K562 (cell line): ENCODE results near the gene THADA.

Experiments used
- BCOR ChIP-seq: fragments of 450-650 bp; IDR thresholded peaks from 2 replicates; pipeline ENCODE4 v1.6.1; 2016
- EP400 ChIP-seq: fragments of 450-650 bp; IDR thresholded peaks from 2 replicates; pipeline ENCODE4 v1.6.1; 2017; ENCODE audit warnings: antibody characterized with exemption, mild to moderate bottlenecking, moderate library complexity
- FOXJ2 ChIP-seq: fragments of 200-800 bp; sonication (Bioruptor generic); IDR thresholded peaks from 2 replicates; pipeline ENCODE4 v1.6.1; 2016; ENCODE audit warnings: missing genetic modification characterization, missing compliant biosample characterization
- LARP7 ChIP-seq: fragments of 450-650 bp; IDR thresholded peaks from 2 replicates; pipeline ENCODE4 v1.6.1; 2016
- SNRNP70 ChIP-seq: fragments of 200-400 bp; formaldehyde crosslinking; optimal IDR thresholded peaks from 2 replicates; pipeline ENCODE3; 2017; ENCODE audit warnings: low read depth, low read length
- TRIM28 ChIP-seq: fragments of 450-650 bp; IDR thresholded peaks from 2 replicates; pipeline ENCODE4 v1.6.1; 2017
- ZC3H8 ChIP-seq: fragments of 450-650 bp; IDR thresholded peaks from 2 replicates; pipeline ENCODE4 v1.6.1; 2017
- ZNF282 ChIP-seq: sonication (generic); formaldehyde crosslinking; IDR thresholded peaks from 2 replicates; pipeline ENCODE4 v1.8.1; 2023; ENCODE audit warnings: missing genetic modification reagents
- TF ChIP-seq, protein P1 (sequence below), 3 experiments: IDR thresholded peaks in 2 of 3; conservative IDR thresholded peaks in 1 of 3; 2 replicates each; pipeline ENCODE4 v1.5.1; 2011 to 2012; ENCODE audit warnings: low read length in 3 of 3, mild to moderate bottlenecking in 3 of 3, control low read depth in 2 of 3, improper control_type of control experiment in 1 of 3, inconsistent platforms in 1 of 3, low read depth in 1 of 3, mixed read lengths in 1 of 3, moderate library complexity in 1 of 3; ENCODE audit not compliant: insufficient read depth in 2 of 3
- TF ChIP-seq, protein P2 (sequence below): fragments of 450-650 bp; formaldehyde crosslinking; IDR thresholded peaks from 2 replicates; pipeline ENCODE4 v1.4.0; 2020; ENCODE audit warnings: mild to moderate bottlenecking, moderate library complexity
- TF ChIP-seq, protein P3 (sequence below), 2 experiments: fragments of 450-650 bp; formaldehyde crosslinking in 1 of 2; IDR thresholded peaks; 2 replicates each; pipeline versions ENCODE4 v1.4.0 to v1.6.1; 2014 to 2020; ENCODE audit warnings: mild to moderate bottlenecking in 2 of 2, borderline replicate concordance in 1 of 2, low read depth in 1 of 2

DNA sequence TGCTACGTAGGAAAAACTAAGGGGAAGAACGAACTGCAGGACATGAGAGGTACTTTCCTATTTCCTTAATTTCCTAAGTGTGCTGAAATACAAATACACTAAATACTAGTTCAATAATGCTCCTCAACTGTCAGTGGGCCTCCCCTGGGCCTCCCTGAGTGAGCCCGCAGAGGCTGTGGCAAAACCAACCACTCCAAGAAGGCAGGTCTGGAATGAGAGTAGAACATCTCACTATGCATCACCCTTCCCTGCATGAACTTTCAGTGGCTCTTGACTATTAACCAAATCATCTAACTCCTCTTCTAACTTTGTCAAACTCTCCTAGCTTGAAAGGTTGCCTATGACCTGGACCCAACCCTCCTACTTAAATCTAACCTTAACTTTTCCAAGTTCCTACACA, 84.6 kb downstream of the THADA start:
- TF ChIP-seq FOXJ2 (tag) (no peak), ZNF282 (no peak), LARP7 (no peak), ZC3H8 (no peak), BCOR (no peak), SNRNP70 (no peak), EP400 (no peak), TRIM28 (no peak)
- TF ChIP-seq, protein P1, sequence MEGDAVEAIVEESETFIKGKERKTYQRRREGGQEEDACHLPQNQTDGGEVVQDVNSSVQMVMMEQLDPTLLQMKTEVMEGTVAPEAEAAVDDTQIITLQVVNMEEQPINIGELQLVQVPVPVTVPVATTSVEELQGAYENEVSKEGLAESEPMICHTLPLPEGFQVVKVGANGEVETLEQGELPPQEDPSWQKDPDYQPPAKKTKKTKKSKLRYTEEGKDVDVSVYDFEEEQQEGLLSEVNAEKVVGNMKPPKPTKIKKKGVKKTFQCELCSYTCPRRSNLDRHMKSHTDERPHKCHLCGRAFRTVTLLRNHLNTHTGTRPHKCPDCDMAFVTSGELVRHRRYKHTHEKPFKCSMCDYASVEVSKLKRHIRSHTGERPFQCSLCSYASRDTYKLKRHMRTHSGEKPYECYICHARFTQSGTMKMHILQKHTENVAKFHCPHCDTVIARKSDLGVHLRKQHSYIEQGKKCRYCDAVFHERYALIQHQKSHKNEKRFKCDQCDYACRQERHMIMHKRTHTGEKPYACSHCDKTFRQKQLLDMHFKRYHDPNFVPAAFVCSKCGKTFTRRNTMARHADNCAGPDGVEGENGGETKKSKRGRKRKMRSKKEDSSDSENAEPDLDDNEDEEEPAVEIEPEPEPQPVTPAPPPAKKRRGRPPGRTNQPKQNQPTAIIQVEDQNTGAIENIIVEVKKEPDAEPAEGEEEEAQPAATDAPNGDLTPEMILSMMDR (IDR thresholded peaks at IDR 0.05 in 2 of 3, conservative IDR thresholded peaks at IDR 0.05 in 1 of 3; ENCODE audit: insufficient read depth in 2 of 3, low read depth in 1 of 3, low read length in 3 of 3) = no peak
- TF ChIP-seq, protein P2, sequence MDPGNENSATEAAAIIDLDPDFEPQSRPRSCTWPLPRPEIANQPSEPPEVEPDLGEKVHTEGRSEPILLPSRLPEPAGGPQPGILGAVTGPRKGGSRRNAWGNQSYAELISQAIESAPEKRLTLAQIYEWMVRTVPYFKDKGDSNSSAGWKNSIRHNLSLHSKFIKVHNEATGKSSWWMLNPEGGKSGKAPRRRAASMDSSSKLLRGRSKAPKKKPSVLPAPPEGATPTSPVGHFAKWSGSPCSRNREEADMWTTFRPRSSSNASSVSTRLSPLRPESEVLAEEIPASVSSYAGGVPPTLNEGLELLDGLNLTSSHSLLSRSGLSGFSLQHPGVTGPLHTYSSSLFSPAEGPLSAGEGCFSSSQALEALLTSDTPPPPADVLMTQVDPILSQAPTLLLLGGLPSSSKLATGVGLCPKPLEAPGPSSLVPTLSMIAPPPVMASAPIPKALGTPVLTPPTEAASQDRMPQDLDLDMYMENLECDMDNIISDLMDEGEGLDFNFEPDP (CRISPR knock-in tag) = no peak
- TF ChIP-seq, protein P3, sequence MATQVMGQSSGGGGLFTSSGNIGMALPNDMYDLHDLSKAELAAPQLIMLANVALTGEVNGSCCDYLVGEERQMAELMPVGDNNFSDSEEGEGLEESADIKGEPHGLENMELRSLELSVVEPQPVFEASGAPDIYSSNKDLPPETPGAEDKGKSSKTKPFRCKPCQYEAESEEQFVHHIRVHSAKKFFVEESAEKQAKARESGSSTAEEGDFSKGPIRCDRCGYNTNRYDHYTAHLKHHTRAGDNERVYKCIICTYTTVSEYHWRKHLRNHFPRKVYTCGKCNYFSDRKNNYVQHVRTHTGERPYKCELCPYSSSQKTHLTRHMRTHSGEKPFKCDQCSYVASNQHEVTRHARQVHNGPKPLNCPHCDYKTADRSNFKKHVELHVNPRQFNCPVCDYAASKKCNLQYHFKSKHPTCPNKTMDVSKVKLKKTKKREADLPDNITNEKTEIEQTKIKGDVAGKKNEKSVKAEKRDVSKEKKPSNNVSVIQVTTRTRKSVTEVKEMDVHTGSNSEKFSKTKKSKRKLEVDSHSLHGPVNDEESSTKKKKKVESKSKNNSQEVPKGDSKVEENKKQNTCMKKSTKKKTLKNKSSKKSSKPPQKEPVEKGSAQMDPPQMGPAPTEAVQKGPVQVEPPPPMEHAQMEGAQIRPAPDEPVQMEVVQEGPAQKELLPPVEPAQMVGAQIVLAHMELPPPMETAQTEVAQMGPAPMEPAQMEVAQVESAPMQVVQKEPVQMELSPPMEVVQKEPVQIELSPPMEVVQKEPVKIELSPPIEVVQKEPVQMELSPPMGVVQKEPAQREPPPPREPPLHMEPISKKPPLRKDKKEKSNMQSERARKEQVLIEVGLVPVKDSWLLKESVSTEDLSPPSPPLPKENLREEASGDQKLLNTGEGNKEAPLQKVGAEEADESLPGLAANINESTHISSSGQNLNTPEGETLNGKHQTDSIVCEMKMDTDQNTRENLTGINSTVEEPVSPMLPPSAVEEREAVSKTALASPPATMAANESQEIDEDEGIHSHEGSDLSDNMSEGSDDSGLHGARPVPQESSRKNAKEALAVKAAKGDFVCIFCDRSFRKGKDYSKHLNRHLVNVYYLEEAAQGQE (IDR thresholded peaks at IDR 0.05; ENCODE audit: borderline replicate concordance) = no peak
- TF ChIP-seq, protein P3 (CRISPR knock-in tag; IDR thresholded peaks at IDR 0.05; ENCODE audit: low read depth) = no peak
